GM23338 (cell line): ENCODE data around the gene PRKAR1B. TPM values are rescaled to one million over a fixed set of nuclear protein-coding genes. Genes with fewer than 3 reads are reported as not detected.

ENCODE experiments used
- ATAC-seq: fragments of 200-7000 bp; cut with Tn5 transposase; 3 replicates; pipeline ENCODE4 v1.9.1; 2020
- DNase-seq: peaks from one replicate; pipeline ENCODE4 v3.0.0-alpha.2; 2015; ENCODE audit warnings: low spot score
- H2AFZ ChIP-seq: fragments of 200-600 bp; sonication (generic); 2 replicates; pipeline ENCODE4 v1.8.0; 2016; ENCODE audit warnings: antibody characterized with exemption, mild to moderate bottlenecking, moderate library complexity
- H3F3A ChIP-seq: fragments of 200-600 bp; sonication (generic); replicated peaks from 2 replicates; pipeline ENCODE4 v1.8.0; 2017; ENCODE audit warnings: antibody characterized with exemption, mixed run types, low read depth
- H3K27ac ChIP-seq: fragments of 200-600 bp; sonication (generic); 2 replicates; pipeline ENCODE4 v1.6.1; 2016; ENCODE audit warnings: low read depth
- H3K27me3 ChIP-seq: fragments of 200-600 bp; sonication (generic); 2 replicates; pipeline ENCODE4 v1.8.0; 2016; ENCODE audit warnings: mild to moderate bottlenecking, mixed run types, moderate library complexity; ENCODE audit not compliant: insufficient read depth
- H3K36me3 ChIP-seq: fragments of 200-600 bp; sonication (generic); 2 replicates; pipeline ENCODE4 v1.8.0; 2016; ENCODE audit warnings: mild to moderate bottlenecking; ENCODE audit not compliant: insufficient read depth
- H3K4me1 ChIP-seq: fragments of 200-600 bp; sonication (generic); 2 replicates; pipeline ENCODE4 v1.8.0; 2016; ENCODE audit warnings: mild to moderate bottlenecking, moderate library complexity; ENCODE audit not compliant: insufficient read depth
- H3K4me2 ChIP-seq: fragments of 200-600 bp; sonication (generic); 2 replicates; pipeline ENCODE4 v1.7.1; 2017; ENCODE audit warnings: mixed run types
- H3K4me3 ChIP-seq: fragments of 200-600 bp; sonication (generic); 2 replicates; pipeline ENCODE4 v1.6.1; 2016; ENCODE audit warnings: mixed run types
- H3K79me2 ChIP-seq: fragments of 200-600 bp; sonication (generic); replicated peaks from 2 replicates; pipeline ENCODE4 v1.8.0; 2017; ENCODE audit warnings: mild to moderate bottlenecking; ENCODE audit not compliant: insufficient read depth
- H3K9me2 ChIP-seq: fragments of 200-600 bp; sonication (generic); 2 replicates; pipeline ENCODE4 v1.8.0; 2017; ENCODE audit not compliant: insufficient read depth
- H4K20me1 ChIP-seq: fragments of 200-600 bp; sonication (generic); replicated peaks from 2 replicates; pipeline ENCODE4 v1.8.0; 2017; ENCODE audit warnings: mild to moderate bottlenecking; ENCODE audit not compliant: insufficient read depth
- H3K27ac Mint-ChIP-seq: 2 replicates; pipeline ENCODE4 v1.8.0; 2020; ENCODE audit warnings: inconsistent platforms, mild to moderate bottlenecking, moderate library complexity, mixed read lengths
- H3K27me3 Mint-ChIP-seq: 3 replicates; pipeline ENCODE4 v1.8.0; 2022; ENCODE audit warnings: low read depth, mild to moderate bottlenecking, moderate library complexity, mixed read lengths, inconsistent platforms; ENCODE audit not compliant: insufficient read depth, poor library complexity
- H3K36me3 Mint-ChIP-seq: 3 replicates; pipeline ENCODE4 v1.8.0; 2021; ENCODE audit warnings: low read depth, mild to moderate bottlenecking, inconsistent platforms, moderate library complexity, mixed read lengths
- H3K4me1 Mint-ChIP-seq: 3 replicates; pipeline ENCODE4 v1.8.0; 2020; ENCODE audit warnings: mild to moderate bottlenecking, inconsistent platforms, mixed read lengths
- H3K4me3 Mint-ChIP-seq: 3 replicates; pipeline ENCODE4 v1.8.0; 2021; ENCODE audit warnings: moderate library complexity, mild to moderate bottlenecking, inconsistent platforms, mixed read lengths
- H3K9me3 Mint-ChIP-seq: 3 replicates; pipeline ENCODE4 v1.8.0; 2020; ENCODE audit warnings: moderate library complexity, mild to moderate bottlenecking, inconsistent platforms, mixed read lengths
- CREB1 ChIP-seq: fragments of 250-450 bp; sonication (Bioruptor Pico); IDR thresholded peaks from 2 replicates; pipeline ENCODE4 v1.5.0; 2020; ENCODE audit warnings: low read depth, mild to moderate bottlenecking, moderate library complexity
- EZH2phosphoT487 ChIP-seq: fragments of 200-600 bp; sonication (generic); IDR thresholded peaks from one replicate; pipeline ENCODE4 v1.8.1; 2018; ENCODE audit warnings: antibody characterized with exemption; ENCODE audit not compliant: unreplicated experiment
- JUNB ChIP-seq: IDR thresholded peaks from one replicate; pipeline ENCODE4 v1.6.1; 2016; ENCODE audit warnings: antibody characterized with exemption; ENCODE audit not compliant: unreplicated experiment
- POLR2AphosphoS5 ChIP-seq: IDR thresholded peaks from 2 replicates; pipeline ENCODE4 v1.6.1; 2016; ENCODE audit warnings: antibody characterized with exemption, low read depth
- ZNF114 ChIP-seq: fragments of 250-450 bp; sonication (Bioruptor Pico); IDR thresholded peaks from 2 replicates; pipeline ENCODE4 v1.5.0; 2020; ENCODE audit warnings: mild to moderate bottlenecking, moderate library complexity
- ZNF331 ChIP-seq: fragments of 250-450 bp; sonication (Bioruptor Pico); IDR thresholded peaks from 2 replicates; pipeline ENCODE4 v1.5.0; 2020; ENCODE audit warnings: low read depth, mild to moderate bottlenecking, moderate library complexity
- ZNF462 ChIP-seq: fragments of 250-450 bp; sonication (Bioruptor Pico); IDR thresholded peaks from 2 replicates; pipeline ENCODE4 v1.5.0; 2020; ENCODE audit warnings: mild to moderate bottlenecking, moderate library complexity
- polyA plus RNA-seq: library from polyadenylated mRNA; unstranded; fragments of >200 nt; fragmentation: Nextera tagmentation; extraction: Ambion mirVana; gene quantifications from 2 replicates; pipeline ENCODE4 v1.2.1, GENCODE V29; 2016
- total RNA-seq: library from RNA; depleted of rRNA; stranded (reverse); fragments of >200 nt; shearing (Covaris generic); gene quantifications from 2 replicates; pipeline ENCODE4 v1.2.3, GENCODE V29; 2014
- TF ChIP-seq, protein P1 (sequence below): IDR thresholded peaks from 2 replicates; pipeline ENCODE4 v1.6.1; 2016; ENCODE audit warnings: antibody characterized with exemption
- TF ChIP-seq, protein P2 (sequence below): IDR thresholded peaks from one replicate; pipeline ENCODE4 v1.6.1; 2018; ENCODE audit warnings: antibody characterized with exemption; ENCODE audit not compliant: unreplicated experiment

The PRKAR1B gene
- total and polyA plus RNA-seq, 2 experiments from 2014 or later: 35.7 to 36.7 TPM

DNA sequence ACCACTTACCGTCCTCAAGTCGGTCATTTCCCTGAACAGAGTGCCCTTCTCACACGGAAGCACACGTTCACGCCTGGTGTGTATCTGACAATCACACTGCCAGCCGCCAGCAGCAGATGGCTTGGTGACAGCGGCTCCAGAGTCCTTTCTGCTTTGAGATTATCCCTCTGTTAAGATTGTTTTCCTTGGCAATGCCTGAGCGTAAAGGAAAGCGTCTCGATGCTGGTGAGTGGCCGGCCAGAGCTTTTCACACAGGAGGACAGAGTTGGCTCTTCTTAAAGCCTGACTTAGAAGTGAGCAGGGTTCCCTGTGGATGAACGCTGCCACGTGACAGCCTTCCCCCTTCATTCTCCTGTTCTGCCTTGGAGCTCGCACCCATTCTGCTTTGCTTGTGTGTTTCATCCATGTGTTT is 22.1 kb upstream of the PRKAR1B start (continued):
- TF ChIP-seq ZNF462 (CRISPR knock-in tag): no peak

DNA sequence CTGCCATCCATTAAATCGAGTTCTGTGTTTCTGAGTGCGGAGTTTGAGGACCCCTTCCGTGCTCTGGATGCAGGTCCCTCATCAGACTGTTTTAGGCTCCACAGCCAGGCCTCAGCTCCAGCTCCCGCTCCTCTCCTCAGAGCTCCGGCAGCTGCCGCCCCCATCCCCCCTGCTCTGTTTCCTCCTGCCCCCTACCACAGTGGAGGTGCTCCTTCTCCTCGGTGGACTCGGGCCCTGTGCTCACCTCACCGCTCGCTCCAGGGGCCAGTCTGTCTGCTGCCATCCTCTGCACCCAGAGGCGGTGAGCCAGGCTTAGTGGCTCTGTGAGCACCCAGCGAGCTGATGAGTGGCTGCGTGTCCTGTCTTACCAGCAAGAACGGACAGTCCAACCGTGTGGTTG is 21.4 kb upstream of the PRKAR1B start:
- no peak for ATAC-seq
- Histone ChIP-seq H3K27me3 (no peaks in the 10 kb centered on the region), H2AFZ (no peak overlapping the region), H3K9me2 (no peaks in the 10 kb centered on the region), H3K79me2 (peaks cover 11% of the 10 kb centered on the region), H4K20me1 (0 out of 2 replicates have a peak, but pooled peaks cover 3% of the 10 kb centered on the region), H3K36me3 (no peaks in the 10 kb centered on the region), H3K27ac (no peak overlapping the region), H3K4me1 (no peaks in the 10 kb centered on the region), H3K4me3 (no peak overlapping the region), H3K4me2 (no peak overlapping the region), H3F3A (peaks cover 10% of the 10 kb centered on the region)
- H3K27me3 Mint-ChIP-seq: peaks cover 2% of the 10 kb centered on the region
- no peak for TF ChIP-seq JUNB
- TF ChIP-seq CREB1 (CRISPR knock-in tag): no peak
- H3K4me3 Mint-ChIP-seq: no peak overlapping the region
- DNase-seq: no peak
- no peaks in the 10 kb centered on the region; the same call in 2 of the 3 replicates for H3K9me3 Mint-ChIP-seq
- no peaks in the 10 kb centered on the region for H3K4me1 Mint-ChIP-seq
- peaks cover 56% of the 10 kb centered on the region for H3K36me3 Mint-ChIP-seq
- peak overlapping the region; percentile 82; the same call in 1 of the 2 replicates for H3K27ac Mint-ChIP-seq

GRCh38 chr7:747186-747585 is 20.1 kb upstream of the PRKAR1B start:
- DNase-seq (no peak), ATAC-seq (no peak)
- no peaks in the 10 kb centered on the region for H3K4me1 ChIP-seq
- Mint-ChIP-seq H3K27ac (no peak overlapping the region), H3K4me1 (no peaks in the 10 kb centered on the region), H3K36me3 (peaks cover 53% of the 10 kb centered on the region), H3K9me3 (no peaks in the 10 kb centered on the region; the same call in 1 of the 3 replicates), H3K27me3 (peaks cover 2% of the 10 kb centered on the region), H3K4me3 (no peak overlapping the region)
- no peak overlapping the region for H2AFZ ChIP-seq
- H3K27me3 ChIP-seq: no peaks in the 10 kb centered on the region
- no peaks in the 10 kb centered on the region for H3K9me2 ChIP-seq
- 0 out of 2 replicates have a peak, but pooled peaks cover 3% of the 10 kb centered on the region for H4K20me1 ChIP-seq
- peaks cover 10% of the 10 kb centered on the region for H3F3A ChIP-seq
- no peak overlapping the region for H3K27ac ChIP-seq
- H3K79me2 ChIP-seq: peaks cover 11% of the 10 kb centered on the region
- no peaks in the 10 kb centered on the region for H3K36me3 ChIP-seq
- no peak overlapping the region for H3K4me2 ChIP-seq
- no peak overlapping the region for H3K4me3 ChIP-seq
- no peak for TF ChIP-seq ZNF114 (CRISPR knock-in tag)
- TF ChIP-seq, protein P1, sequence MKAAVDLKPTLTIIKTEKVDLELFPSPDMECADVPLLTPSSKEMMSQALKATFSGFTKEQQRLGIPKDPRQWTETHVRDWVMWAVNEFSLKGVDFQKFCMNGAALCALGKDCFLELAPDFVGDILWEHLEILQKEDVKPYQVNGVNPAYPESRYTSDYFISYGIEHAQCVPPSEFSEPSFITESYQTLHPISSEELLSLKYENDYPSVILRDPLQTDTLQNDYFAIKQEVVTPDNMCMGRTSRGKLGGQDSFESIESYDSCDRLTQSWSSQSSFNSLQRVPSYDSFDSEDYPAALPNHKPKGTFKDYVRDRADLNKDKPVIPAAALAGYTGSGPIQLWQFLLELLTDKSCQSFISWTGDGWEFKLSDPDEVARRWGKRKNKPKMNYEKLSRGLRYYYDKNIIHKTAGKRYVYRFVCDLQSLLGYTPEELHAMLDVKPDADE: no peak
- TF ChIP-seq EZH2phosphoT487: no peak
- TF ChIP-seq, protein P2, sequence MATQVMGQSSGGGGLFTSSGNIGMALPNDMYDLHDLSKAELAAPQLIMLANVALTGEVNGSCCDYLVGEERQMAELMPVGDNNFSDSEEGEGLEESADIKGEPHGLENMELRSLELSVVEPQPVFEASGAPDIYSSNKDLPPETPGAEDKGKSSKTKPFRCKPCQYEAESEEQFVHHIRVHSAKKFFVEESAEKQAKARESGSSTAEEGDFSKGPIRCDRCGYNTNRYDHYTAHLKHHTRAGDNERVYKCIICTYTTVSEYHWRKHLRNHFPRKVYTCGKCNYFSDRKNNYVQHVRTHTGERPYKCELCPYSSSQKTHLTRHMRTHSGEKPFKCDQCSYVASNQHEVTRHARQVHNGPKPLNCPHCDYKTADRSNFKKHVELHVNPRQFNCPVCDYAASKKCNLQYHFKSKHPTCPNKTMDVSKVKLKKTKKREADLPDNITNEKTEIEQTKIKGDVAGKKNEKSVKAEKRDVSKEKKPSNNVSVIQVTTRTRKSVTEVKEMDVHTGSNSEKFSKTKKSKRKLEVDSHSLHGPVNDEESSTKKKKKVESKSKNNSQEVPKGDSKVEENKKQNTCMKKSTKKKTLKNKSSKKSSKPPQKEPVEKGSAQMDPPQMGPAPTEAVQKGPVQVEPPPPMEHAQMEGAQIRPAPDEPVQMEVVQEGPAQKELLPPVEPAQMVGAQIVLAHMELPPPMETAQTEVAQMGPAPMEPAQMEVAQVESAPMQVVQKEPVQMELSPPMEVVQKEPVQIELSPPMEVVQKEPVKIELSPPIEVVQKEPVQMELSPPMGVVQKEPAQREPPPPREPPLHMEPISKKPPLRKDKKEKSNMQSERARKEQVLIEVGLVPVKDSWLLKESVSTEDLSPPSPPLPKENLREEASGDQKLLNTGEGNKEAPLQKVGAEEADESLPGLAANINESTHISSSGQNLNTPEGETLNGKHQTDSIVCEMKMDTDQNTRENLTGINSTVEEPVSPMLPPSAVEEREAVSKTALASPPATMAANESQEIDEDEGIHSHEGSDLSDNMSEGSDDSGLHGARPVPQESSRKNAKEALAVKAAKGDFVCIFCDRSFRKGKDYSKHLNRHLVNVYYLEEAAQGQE: no peak
- no peak for TF ChIP-seq POLR2AphosphoS5
- no peak for TF ChIP-seq JUNB
- no peak for TF ChIP-seq ZNF331
